ENCODE results near the gene EIF5AL1. TPM values are rescaled to one million over a fixed set of nuclear protein-coding genes. Genes with fewer than 3 reads are reported as not detected.
A peak's percentile ranks its signal among the peaks of the same experiment; 100 is the strongest.

The EIF5AL1 gene
- total and polyA plus RNA-seq, 9 of the 15 experiments (the other 6 are each of a cell fraction or from before 2014, with no cell fraction given) = 0.03 to 3.4 (median 0.53) TPM; not detected in 1

- TF ChIP-seq E2F8 (IDR thresholded peaks at IDR 0.05; ENCODE audit: low read depth, partially characterized antibody) (no peak), CHD2 (IDR thresholded peaks at IDR 0.05; ENCODE audit: low read depth, low read length) (no peak), SPI1 (IDR thresholded peaks at IDR 0.05; ENCODE audit: borderline replicate concordance, low read depth, low read length) (no peak), TAF9B (IDR thresholded peaks at IDR 0.05; ENCODE audit: partially characterized antibody) (no peak), PRMT5 (CRISPR knock-in tag; IDR thresholded peaks at IDR 0.05) (no peak), OTX1 (CRISPR knock-in tag; IDR thresholded peaks at IDR 0.05) (no peak), HMBOX1 (IDR thresholded peaks at IDR 0.05) (no peak), CREB1 (IDR thresholded peaks at IDR 0.05) (no peak), CREB1 (CRISPR knock-in tag; IDR thresholded peaks at IDR 0.05) (no peak), COPS2 (conservative IDR thresholded peaks at IDR 0.05) (no peak), NCOA4 (IDR thresholded peaks at IDR 0.05; ENCODE audit: partially characterized antibody) (no peak), TFAP4 (CRISPR knock-in tag; IDR thresholded peaks at IDR 0.05; ENCODE audit: borderline replicate concordance) (no peak), CBFB (CRISPR knock-in tag; IDR thresholded peaks at IDR 0.05) (no peak), ID3 (CRISPR knock-in tag; IDR thresholded peaks at IDR 0.05) (no peak), ID3 (tag; IDR thresholded peaks at IDR 0.05) (no peak), ARID1B (IDR thresholded peaks at IDR 0.05) (peak; percentile 36; the same call in 1 of the 2 replicates), ZNF511 (CRISPR knock-in tag; IDR thresholded peaks at IDR 0.05) (no peak), DDX20 (tag; IDR thresholded peaks at IDR 0.05; ENCODE audit: low read depth) (no peak), FOXK1 (CRISPR knock-in tag; IDR thresholded peaks at IDR 0.05; ENCODE audit: borderline replicate concordance) (no peak), ZNF224 (CRISPR knock-in tag; IDR thresholded peaks at IDR 0.05) (no peak), PREB (CRISPR knock-in tag; IDR thresholded peaks at IDR 0.05) (no peak), ARHGAP35 (IDR thresholded peaks at IDR 0.05; ENCODE audit: partially characterized antibody) (no peak)
Observed at GRCh38 chr10:79475119-79475653, 37.1 kb upstream of the EIF5AL1 start (continued).
